ENCODE data around the gene WDR7.

The WDR7 gene

DNA sequence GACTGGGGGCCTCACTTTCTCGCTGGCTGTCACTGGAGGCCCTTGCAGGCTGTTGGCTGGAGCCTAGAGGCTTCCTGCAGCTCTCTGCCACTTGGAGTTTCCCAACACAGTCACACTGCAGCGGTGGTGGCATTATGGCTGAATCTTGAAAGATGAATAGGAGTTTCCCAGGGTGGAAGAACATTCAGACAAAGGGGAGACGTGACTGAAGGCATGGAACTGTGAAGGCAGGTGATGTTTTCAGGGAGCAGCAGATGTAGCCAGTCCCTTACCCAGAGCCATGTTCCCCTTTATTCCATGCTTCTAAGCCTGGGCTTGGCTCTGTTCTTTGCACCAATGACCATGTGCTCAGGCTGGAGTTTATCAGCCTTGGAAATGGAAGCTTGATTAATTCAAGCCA lies 389.0 kb downstream of the WDR7 start:
- Histone ChIP-seq H2AFZ (ENCODE audit: low read length) (no peak overlapping the region), H3K27me3 (ENCODE audit: insufficient read depth, low read length) (no peaks in the 10 kb centered on the region), H3K4me3 (ENCODE audit: low read depth, low read length, poor library complexity, severe bottlenecking) (no peak overlapping the region), H3K4me2 (ENCODE audit: low read length) (no peak overlapping the region), H3K9me3 (ENCODE audit: low read length) (no peaks in the 10 kb centered on the region), H3K36me3 (ENCODE audit: insufficient read depth, low read length) (no peaks in the 10 kb centered on the region), H3K27ac (ENCODE audit: low read depth, low read length, poor library complexity, severe bottlenecking) (no peak overlapping the region), H3K9ac (ENCODE audit: low read length) (no peak overlapping the region), H3K79me2 (ENCODE audit: insufficient read depth, low read length) (no peaks in the 10 kb centered on the region), H4K20me1 (ENCODE audit: insufficient read depth, low read length) (no peaks in the 10 kb centered on the region), H3K4me1 (ENCODE audit: insufficient read depth, low read length, severe bottlenecking) (no peaks in the 10 kb centered on the region), H3F3A (ENCODE audit: insufficient read depth, low read length) (no peaks in the 10 kb centered on the region), H3K9me2 (ENCODE audit: low read depth, low read length) (no peaks in the 10 kb centered on the region)
- TF ChIP-seq, protein P1, sequence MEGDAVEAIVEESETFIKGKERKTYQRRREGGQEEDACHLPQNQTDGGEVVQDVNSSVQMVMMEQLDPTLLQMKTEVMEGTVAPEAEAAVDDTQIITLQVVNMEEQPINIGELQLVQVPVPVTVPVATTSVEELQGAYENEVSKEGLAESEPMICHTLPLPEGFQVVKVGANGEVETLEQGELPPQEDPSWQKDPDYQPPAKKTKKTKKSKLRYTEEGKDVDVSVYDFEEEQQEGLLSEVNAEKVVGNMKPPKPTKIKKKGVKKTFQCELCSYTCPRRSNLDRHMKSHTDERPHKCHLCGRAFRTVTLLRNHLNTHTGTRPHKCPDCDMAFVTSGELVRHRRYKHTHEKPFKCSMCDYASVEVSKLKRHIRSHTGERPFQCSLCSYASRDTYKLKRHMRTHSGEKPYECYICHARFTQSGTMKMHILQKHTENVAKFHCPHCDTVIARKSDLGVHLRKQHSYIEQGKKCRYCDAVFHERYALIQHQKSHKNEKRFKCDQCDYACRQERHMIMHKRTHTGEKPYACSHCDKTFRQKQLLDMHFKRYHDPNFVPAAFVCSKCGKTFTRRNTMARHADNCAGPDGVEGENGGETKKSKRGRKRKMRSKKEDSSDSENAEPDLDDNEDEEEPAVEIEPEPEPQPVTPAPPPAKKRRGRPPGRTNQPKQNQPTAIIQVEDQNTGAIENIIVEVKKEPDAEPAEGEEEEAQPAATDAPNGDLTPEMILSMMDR (IDR thresholded peaks at IDR 0.05; ENCODE audit: low read length): no peak
- TF ChIP-seq EZH2 (IDR thresholded peaks at IDR 0.05; ENCODE audit: borderline replicate concordance, low read length): no peak

DNA sequence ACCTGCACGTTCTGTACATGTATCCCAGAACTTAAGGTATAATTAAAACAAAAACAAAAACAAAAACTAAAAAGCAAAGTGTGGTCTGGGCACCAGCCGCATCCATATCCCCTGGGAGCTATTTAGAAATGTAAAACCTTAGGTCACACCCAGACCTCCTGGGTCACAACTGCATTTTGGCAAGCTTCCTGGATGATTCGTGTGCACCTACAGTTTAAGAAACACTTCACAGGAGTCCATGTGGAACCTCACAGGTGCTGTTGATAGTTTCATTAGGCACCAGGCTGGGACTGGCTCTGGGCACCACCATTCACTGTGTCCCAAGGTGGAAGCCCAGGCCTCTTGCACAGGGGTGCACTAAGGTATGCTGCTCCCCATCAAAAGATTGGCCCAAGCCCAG lies 392.1 kb downstream of the WDR7 start:
- Histone ChIP-seq H3F3A (ENCODE audit: insufficient read depth, low read length) (no peaks in the 10 kb centered on the region), H3K27me3 (ENCODE audit: insufficient read depth, low read length) (no peaks in the 10 kb centered on the region), H3K9me3 (ENCODE audit: low read length) (no peaks in the 10 kb centered on the region), H2AFZ (ENCODE audit: low read length) (no peak overlapping the region), H3K4me3 (ENCODE audit: low read depth, low read length, poor library complexity, severe bottlenecking) (no peak overlapping the region), H3K9me2 (ENCODE audit: low read depth, low read length) (no peaks in the 10 kb centered on the region), H3K9ac (ENCODE audit: low read length) (no peak overlapping the region), H3K4me1 (ENCODE audit: insufficient read depth, low read length, severe bottlenecking) (no peaks in the 10 kb centered on the region), H3K27ac (ENCODE audit: low read depth, low read length, poor library complexity, severe bottlenecking) (no peak overlapping the region), H4K20me1 (ENCODE audit: insufficient read depth, low read length) (no peaks in the 10 kb centered on the region), H3K36me3 (ENCODE audit: insufficient read depth, low read length) (no peaks in the 10 kb centered on the region), H3K79me2 (ENCODE audit: insufficient read depth, low read length) (no peaks in the 10 kb centered on the region), H3K4me2 (ENCODE audit: low read length) (no peak overlapping the region)
- TF ChIP-seq, protein P1 (IDR thresholded peaks at IDR 0.05; ENCODE audit: low read length): no peak
- TF ChIP-seq EZH2 (IDR thresholded peaks at IDR 0.05; ENCODE audit: borderline replicate concordance, low read length): no peak

DNA sequence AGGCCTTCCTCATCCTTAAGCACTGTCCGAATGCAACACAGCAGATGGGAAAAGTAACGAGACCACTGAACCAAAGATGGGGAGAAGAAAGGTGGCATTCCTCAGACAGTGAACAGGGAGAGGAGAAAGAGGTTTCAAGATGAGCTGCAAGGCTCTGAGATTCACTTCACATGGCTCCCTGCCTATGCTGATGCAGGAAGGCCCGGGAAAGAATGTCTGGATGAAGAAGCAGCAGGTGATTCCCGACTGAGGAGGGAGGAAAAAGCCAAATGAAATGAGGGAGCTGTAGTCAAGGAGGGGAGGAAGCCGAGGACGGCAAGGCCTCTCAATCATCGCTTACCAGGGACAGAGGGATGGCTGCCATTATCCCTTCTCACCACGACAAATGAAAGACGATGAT lies 397.2 kb downstream of the WDR7 start:
- H3K79me2 ChIP-seq (ENCODE audit: insufficient read depth, low read length): no peaks in the 10 kb centered on the region
- H3K36me3 ChIP-seq (ENCODE audit: insufficient read depth, low read length): no peaks in the 10 kb centered on the region
- no peak overlapping the region for H3K27ac ChIP-seq (ENCODE audit: low read depth, low read length, poor library complexity, severe bottlenecking)
- H3K9me3 ChIP-seq (ENCODE audit: low read length): no peaks in the 10 kb centered on the region
- H4K20me1 ChIP-seq (ENCODE audit: insufficient read depth, low read length): no peaks in the 10 kb centered on the region
- H3F3A ChIP-seq (ENCODE audit: insufficient read depth, low read length): no peaks in the 10 kb centered on the region
- no peaks in the 10 kb centered on the region for H3K27me3 ChIP-seq (ENCODE audit: insufficient read depth, low read length)
- no peak overlapping the region for H3K4me2 ChIP-seq (ENCODE audit: low read length)
- no peak overlapping the region for H2AFZ ChIP-seq (ENCODE audit: low read length)
- no peak overlapping the region for H3K9ac ChIP-seq (ENCODE audit: low read length)
- H3K4me3 ChIP-seq (ENCODE audit: low read depth, low read length, poor library complexity, severe bottlenecking): no peak overlapping the region
- TF ChIP-seq EZH2 (IDR thresholded peaks at IDR 0.05; ENCODE audit: borderline replicate concordance, low read length): no peak
- TF ChIP-seq, protein P1 (IDR thresholded peaks at IDR 0.05; ENCODE audit: low read length): no peak
- H3K4me1 ChIP-seq (ENCODE audit: insufficient read depth, low read length, severe bottlenecking): no peaks in the 10 kb centered on the region
- no peaks in the 10 kb centered on the region for H3K9me2 ChIP-seq (ENCODE audit: low read depth, low read length)

Data from OCI-LY1 (cell line).